Measurements from ENCODE around the gene ATP2A2. TPM values are rescaled to one million over a fixed set of nuclear protein-coding genes. Genes with fewer than 3 reads are reported as not detected.

ATP2A2 gene
- total and polyA plus RNA-seq, 2 of the 8 experiments (the other 6 are each of a cell fraction or from before 2014, with no cell fraction given) = 86.1 to 271 TPM

DNA sequence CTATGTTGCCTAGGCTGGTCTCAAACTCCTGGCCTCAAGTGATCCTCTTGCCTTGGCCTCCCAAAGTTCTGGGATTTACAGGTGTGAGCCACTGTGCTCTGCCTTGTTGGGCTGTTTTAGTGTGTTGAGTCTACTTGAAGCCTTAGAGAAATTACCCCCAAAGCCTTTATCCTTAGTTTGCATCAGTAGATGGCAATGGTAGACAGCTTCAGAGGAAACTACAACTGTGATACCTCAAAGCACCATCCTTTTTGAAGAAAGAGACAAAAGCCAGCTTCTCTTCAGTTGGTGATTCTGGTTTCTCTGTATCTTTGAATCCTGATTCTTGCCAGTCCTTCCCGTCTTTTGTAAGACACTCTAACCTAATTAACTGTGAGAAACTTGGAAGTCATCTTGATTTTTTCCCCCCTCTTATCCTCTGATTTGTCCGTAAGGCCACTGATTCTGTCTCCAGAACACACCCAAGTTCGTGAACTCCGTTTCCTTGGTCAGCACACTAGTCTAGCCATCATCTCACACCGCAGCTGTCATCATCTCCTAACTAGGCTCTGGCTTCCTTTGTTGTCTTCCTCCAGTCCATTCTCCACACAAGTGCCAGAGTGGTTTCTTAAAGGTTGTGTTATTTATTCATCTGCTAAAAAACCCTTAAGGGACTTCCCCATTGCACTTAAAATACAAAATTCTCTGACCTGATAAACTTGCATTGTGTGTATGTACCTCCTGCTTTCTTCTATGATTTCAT, 20.2 kb downstream of the ATP2A2 start (continued):
- TF ChIP-seq SRF (IDR thresholded peaks at IDR 0.05; ENCODE audit: low read depth, low read length) (no peak), ZNF274 (IDR thresholded peaks at IDR 0.05; ENCODE audit: borderline replicate concordance, extremely low read depth, low read length) (no peak), SUZ12 (IDR thresholded peaks at IDR 0.05; ENCODE audit: low read length) (no peak), SAP30 (IDR thresholded peaks at IDR 0.05; ENCODE audit: insufficient read depth, insufficient replicate concordance, low read length) (no peak), EZH2 (IDR thresholded peaks at IDR 0.05; ENCODE audit: low read depth, low read length, severe bottlenecking) (no peak)
- TF ChIP-seq, protein P1, sequence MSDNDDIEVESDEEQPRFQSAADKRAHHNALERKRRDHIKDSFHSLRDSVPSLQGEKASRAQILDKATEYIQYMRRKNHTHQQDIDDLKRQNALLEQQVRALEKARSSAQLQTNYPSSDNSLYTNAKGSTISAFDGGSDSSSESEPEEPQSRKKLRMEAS (IDR thresholded peaks at IDR 0.05) = no peak
